ENCODE data around the gene ZNF143. TPM values are rescaled to one million over a fixed set of nuclear protein-coding genes. Genes with fewer than 3 reads are reported as not detected.

The ZNF143 gene
- total RNA-seq, 1 experiment from 2014 or later = 29.2 TPM

GRCh38 chr11:9459667-9460321 lies 1.0 kb upstream of the ZNF143 start:
- H3K36me3 Mint-ChIP-seq (ENCODE audit: insufficient read depth in 1 of 3, low read depth in 3 of 3) = peaks cover 4 to 5% (median 4%) of the 10 kb centered on the region in 3 experiments; a peak in 6 of 7 replicates
- Histone ChIP-seq H3K9me3 (ENCODE audit: control insufficient read depth, low read depth, low read length) (no peaks in the 10 kb centered on the region), H3K23ac (ENCODE audit: insufficient read length, low read depth, low read length) (peak overlapping the region; percentile 70), H2BK20ac (ENCODE audit: low read depth, low read length, poor library complexity, severe bottlenecking) (no peak overlapping the region), H2BK12ac (ENCODE audit: insufficient read length, low read depth, low read length) (peak overlapping the region; percentile 10), H3K23me2 (ENCODE audit: insufficient read length, low read depth, low read length, poor library complexity, severe bottlenecking) (no peaks in the 10 kb centered on the region), H3T11ph (ENCODE audit: low read length) (peak overlapping the region; percentile 57), H2AK5ac (ENCODE audit: insufficient read length, low read length) (no peak overlapping the region), H4K8ac (replicated peaks; ENCODE audit: insufficient read length, low read depth, low read length) (no peak overlapping the region), H3K79me1 (ENCODE audit: insufficient read depth, low read depth, low read length, poor library complexity, severe bottlenecking) (no peaks in the 10 kb centered on the region), H3K18ac (ENCODE audit: insufficient read length, low read depth, low read length) (peak overlapping the region; percentile 97), H3K14ac (ENCODE audit: insufficient read depth, low read length) (peak overlapping the region; percentile 96), H2BK120ac (ENCODE audit: low read depth, low read length, poor library complexity, severe bottlenecking) (peak overlapping the region; percentile 89), H3K4ac (ENCODE audit: low read depth, low read length) (peak overlapping the region; percentile 40; the same call in 1 of the 2 replicates), H4K91ac (ENCODE audit: insufficient read length, low read depth, low read length) (peak overlapping the region; percentile 89), H3K27me3 (ENCODE audit: insufficient read depth, low read length) (no peaks in the 10 kb centered on the region), H2BK5ac (ENCODE audit: insufficient read length, low read length) (peak overlapping the region; percentile 90), H2AFZ (ENCODE audit: low read length) (no peak overlapping the region), H3K9ac (ENCODE audit: extremely low read depth, insufficient read length, low read length) (peak overlapping the region; percentile 96), H4K5ac (ENCODE audit: insufficient read length, low read depth, low read length) (peak overlapping the region; percentile 97), H2BK15ac (ENCODE audit: low read depth, low read length) (no peak overlapping the region), H3K79me2 (ENCODE audit: insufficient read depth, low read length) (peaks cover 4% of the 10 kb centered on the region; the same call in 1 of the 2 replicates), H3K4me1 (ENCODE audit: insufficient read depth, low read length) (no peaks in the 10 kb centered on the region), H3K56ac (ENCODE audit: insufficient read length, low read depth, low read length) (peak overlapping the region; percentile 97), H3K27ac (ENCODE audit: insufficient read length, low read depth, low read length) (peak overlapping the region; percentile 97), H4K20me1 (ENCODE audit: control insufficient read depth, insufficient read depth, insufficient read length) (no peaks in the 10 kb centered on the region), H3K4me2 (ENCODE audit: insufficient read depth, insufficient read length, low read length) (peak overlapping the region; percentile 98)
- H3K4me1 Mint-ChIP-seq = peaks cover 13 to 14% of the 10 kb centered on the region in 2 experiments
- WGBS (ENCODE audit: extremely low coverage, insufficient read length, low lambda C conversion rate) = no CpG with 5 or more reads among the region's 23 CpGs
- peak overlapping the region; percentile 99 to 100 (median 100) for H3K27ac Mint-ChIP-seq
- TF ChIP-seq CTCF (conservative IDR thresholded peaks at IDR 0.05) = no peak
- H3K9me3 Mint-ChIP-seq = no peaks in the 10 kb centered on the region; a peak in 1 of 5 replicates
- H3K4me3 Mint-ChIP-seq = peak overlapping the region; percentile 95 to 96
- H3K27me3 Mint-ChIP-seq (ENCODE audit: low read depth) = no peaks in the 10 kb centered on the region
- no peak for DNase-seq

Measured in H9 (cell line).